Measurements from ENCODE around the gene FOXC2.

The FOXC2 gene

DNA sequence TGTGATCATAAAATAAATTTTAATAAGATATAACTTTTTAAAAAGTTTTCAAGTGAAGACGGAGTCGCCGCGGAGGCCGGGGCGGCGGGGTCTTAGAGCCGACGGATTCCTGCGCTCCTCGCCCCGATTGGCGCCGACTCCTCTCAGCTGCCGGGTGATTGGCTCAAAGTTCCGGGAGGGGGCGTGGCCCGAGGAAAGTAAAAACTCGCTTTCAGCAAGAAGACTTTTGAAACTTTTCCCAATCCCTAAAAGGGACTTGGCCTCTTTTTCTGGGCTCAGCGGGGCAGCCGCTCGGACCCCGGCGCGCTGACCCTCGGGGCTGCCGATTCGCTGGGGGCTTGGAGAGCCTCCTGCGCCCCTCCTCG, at the start of gene FOXC2:
TSS of gene FOXC2 (plus strand) at position 229 of the 365 bp plus-strand sequence. CDS start 507 bp downstream, outside the sequence.
- no peak for DNase-seq

DNA sequence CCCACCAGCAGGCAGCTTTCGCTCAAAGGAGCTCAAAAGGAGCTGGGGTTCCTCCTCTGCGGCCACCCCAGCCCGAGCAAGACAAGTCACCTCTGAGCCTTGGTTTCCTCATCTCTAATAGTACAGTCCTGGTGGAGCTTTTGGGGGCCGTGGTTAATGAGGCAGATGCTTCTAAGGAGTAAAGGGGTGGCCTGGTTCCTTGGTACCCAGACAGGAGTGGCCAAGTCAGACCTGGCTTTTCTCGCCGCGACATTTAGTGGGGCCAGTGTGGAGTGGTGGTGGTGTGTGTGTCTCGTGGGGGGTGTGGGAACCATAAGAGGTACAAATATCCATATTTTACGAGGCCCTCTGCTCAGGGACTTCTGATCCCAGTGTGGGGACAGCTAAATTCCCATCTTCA, 49.6 kb upstream of the FOXC2 start:
- no peak for DNase-seq

DNA sequence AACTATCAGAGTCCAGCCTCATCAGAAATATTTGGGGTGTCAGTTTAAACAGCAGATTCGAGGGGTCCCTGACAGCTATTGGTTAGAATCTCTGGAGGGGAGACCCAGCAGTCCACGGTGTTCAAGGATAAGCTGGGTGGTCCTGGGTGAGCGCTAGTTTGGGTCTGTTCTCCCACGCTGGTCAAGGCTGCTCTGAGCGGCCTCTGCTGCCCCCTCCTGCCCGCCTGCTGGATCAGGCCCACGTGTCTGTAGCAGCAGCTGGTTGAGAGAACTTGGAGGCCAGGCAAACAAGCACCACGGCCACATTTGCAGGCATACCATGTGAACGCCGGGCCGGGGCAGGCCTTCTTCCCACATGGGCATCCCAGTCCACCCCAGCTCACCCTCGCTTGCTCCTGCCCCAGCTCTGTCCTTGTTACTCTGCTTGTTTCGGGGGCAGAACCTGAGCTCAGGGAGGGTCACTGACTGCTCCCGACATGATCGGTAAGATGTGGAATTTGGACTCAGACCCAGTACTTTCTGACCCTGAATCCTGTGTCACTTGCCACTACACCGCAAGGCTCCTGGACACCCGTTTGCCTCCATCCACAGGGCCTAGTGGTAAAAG, 48.9 kb upstream of the FOXC2 start:
- DNase-seq: no peak

DNA sequence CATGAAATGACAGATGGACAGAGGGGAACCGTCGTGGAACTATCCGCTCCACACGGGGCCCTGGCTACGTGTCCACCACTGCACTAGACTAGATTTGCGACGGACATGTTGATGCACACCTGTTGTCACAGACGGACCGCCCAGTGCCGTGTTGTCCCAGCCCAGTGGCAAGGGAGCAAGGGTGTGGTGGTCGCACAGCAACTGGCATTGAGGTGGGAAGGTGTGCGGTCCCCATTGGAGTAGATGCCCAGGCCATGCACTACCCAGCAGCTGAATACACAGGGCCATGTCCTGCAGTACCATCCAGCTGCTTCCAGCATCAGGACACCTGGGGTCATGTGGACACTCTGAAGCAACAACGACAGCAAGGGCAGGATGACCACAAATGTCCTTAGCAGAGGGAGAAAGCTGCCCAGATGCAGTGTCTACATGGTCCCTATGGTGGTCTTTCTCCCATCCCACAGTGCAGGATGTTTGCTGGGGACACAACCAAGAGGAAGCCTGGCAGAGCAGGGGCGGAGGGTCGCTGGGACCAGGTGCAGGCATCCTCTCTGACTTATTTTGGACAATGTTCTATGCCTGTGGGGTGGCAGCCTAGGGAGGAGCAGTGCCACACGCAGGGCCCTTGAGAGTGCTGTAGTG, 47.5 kb upstream of the FOXC2 start:
- DNase-seq: no peak

DNA sequence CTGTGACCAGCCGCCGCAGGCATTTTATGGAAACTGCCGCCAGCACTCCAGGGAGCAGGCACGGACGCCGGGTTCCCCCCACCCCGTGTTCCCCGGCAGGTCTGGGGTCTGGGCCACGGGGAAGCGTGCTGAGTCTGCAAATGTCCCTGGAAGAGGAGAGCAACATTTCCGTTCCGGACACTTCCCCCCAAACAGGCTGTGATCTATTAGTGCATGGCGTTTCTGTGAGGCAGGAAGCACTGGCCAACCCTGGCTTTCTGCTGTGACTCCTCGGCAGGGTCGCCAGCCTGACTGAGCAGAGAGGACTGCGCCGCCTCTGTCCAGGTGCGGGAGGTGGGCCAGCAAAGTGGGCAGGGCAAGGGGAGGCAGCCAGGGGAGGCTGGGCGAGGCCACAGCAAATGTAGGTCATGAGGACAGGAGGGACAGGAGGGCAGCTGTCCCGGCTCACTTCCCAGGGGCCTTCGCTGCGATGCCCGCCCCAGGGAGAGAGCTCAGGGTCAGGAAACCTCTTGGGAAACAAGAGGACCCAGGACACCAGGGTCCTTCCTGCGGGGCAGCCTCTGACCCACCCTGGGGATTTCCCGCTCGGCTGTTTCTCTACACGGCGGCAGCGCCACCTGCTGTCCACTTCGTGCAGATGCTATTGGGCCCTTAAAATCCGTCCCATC, 46.8 kb upstream of the FOXC2 start:
- no peak for DNase-seq

DNA sequence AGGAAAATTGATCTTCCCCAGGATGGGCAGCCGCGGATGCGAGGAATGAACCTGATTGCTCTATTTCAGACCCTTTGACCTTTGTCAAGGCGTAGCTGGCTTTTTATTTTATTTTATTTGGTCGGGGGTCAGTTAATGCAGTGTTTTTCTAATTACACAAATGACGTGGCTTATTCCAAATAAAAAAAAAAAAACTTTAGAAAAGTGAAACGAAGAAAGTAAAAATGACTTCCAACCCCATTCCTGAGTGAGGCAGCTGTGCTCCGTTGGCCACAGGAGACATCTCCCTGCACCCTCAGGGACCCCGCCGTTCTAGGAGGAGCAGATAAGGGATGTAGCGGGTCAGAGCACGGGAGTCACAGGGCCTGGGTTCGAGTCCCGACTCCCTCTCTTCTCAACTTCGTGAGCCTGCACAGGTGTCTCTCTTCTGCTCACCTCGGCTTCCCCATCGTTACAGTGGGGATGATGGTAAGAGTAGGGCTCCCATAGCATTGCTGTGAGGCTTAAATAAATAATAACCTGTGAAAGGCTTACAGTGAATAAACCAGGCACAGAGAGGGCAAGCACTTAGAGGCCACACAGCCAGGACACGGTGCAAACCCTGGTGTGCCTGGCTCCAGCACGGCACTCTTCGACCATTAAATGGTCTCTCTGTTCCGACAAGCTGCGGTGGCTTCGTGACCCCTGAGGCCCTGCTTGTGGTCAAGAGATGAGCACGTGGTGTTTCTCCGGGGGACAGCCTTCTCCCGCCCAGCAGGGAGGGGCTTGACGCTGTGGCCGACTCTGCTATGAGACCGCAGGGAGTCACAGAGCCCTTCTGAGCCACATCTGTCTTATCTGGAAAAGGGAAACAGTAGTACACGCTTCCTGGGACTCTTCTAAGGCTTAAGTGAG, 46.1 kb upstream of the FOXC2 start:
- DNase-seq: no peak

DNA sequence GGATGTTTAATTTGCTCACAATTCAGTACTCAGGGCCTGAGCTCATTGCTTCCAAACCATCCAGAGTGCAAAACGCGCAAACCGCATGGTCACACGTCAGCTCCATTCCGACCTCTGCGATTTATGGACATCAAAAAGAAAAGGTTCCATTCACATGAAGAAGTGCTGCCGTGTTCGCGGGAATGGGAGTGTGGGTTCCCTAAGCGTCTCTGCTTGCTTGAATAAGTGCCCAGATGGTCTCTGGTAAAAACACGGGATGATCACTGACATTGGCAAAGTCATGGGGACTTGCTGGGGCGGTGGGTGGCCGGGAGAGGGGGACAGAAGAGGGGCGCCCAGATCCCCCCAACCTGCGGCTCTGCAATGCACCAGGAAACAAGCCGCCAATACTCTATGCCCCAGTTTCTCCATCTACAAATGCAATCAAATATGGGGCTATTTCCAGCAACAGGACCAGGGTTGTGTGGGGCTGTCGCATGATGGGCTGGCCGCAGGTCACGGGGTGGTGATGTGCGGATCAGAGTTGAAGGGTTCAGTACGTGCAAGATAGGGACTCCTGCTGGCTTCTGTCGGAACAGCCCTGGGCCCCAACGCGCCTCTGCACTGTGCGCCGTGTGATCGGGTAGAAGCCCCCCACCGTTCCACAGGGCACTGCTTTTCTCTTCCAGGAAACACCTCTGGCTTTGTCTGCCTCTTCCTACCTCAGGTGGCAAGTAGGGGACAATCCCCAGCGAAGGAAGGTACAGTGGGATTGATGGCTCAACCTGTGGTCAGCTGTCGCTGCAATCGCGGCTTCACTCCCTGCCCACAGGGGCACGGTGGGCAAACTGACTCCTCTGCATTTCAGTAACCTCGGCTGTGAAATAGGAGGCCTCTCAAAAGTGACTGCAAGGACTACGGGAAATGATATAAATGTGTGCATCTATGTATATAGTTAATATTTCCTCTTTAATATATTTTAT, 45.1 kb upstream of the FOXC2 start:
- DNase-seq: no peak

DNA sequence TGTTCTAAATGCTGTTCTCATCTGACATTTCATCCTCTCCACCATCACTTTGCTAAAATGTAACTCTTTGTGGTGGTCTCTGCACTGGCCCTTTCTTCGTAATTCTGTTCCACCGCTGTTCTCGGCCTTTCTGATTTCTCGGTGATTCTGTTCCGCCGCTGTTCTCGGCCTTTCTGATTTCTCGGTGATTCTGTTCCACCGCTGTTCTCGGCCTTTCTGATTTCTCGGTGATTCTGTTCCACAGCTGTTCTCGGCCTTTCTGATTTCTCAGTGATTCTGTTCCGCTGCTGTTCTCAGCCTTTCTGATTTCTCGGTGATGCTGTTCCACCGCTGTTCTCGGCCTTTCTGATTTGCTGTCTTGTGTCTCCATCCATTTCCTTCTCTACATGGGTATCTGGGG, 44.0 kb upstream of the FOXC2 start:
- DNase-seq: no peak

DNA sequence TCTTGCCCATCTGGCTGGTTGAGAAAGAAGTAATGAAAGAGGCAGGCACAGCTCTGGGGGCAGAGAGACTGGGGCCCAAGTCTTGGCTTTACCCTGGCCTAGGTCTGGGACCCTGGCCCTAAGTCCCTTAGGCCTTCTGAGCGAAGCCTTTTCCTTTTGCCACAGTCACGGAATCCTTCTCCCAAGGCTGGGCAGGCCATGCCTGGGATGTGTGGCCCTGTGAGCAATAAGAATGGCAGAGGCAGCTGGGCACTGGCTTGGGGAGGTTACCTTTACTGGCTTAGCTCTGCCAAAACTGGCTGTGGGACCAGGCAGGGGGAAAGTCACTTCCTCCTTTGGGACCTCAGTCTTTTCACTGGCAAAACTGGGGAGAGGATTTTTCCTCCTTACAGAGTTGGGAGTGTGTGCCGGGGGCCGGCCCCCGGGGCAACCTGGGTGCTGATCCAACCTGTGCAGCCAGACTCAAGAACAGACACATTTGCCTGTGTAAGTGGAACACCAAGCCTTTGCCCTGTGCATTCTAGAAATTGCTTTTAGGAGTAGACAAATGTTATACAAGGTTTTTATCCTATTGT, 43.4 kb upstream of the FOXC2 start:
- no peak for DNase-seq

DNA sequence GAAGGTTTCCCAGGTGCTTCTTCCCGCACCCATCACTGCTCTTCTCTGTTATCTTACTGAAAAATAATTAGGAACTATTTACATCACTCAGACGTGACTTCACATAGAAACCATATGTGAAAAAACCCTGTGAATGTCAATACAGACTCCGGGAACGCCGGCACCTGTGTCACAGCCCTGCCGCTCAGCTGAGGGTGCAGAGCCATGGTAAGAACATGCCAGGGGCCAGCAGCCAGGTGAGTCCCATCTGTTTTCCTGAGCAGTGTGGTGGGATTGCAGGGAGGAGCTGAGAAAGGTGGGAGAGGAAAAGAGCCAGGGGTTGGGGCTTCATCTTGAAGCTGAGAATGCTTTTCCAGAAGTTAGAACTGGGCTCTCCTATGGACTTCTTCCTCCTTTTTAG, 42.6 kb upstream of the FOXC2 start:
- no peak for DNase-seq

DNA sequence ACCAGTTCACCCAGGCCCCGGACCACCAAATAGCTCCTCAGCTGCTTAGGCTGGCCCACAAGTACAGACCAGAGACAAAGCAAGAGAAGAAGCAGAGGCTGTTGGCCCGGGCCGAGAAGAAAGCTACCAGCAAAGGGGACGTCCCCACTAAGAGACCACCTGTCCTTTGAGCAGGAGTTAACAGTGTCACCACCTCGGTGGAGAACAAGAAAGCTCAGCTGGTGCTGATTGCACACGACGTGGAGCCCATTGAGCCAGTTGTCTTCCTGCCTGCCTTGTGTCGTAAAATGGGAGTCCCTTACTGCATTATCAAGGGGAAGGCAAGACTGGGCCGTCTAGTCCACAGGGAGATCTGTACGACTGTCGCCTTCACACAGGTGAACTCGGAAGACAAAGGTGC, 40.9 kb upstream of the FOXC2 start:
- no peak for DNase-seq

DNA sequence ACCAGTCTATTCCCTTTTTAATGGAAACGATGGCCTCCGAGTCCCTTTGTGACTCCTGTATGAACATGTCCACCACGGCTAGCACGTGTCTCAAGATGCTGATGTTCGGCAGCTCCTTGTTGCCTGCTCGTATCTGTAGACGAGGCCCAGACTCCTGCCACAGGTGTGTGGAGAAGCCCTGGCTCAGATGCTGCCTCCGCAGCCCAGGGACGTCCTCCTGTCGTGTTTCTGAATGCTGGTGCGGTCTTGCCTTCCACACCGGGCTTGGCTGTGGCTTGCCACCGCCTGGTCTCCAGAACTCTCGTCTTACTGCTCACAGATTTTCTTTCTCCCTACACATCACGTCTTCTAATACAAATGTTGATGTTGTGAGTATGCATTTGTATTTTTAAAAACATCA, 39.3 kb upstream of the FOXC2 start:
- no peak for DNase-seq

DNA sequence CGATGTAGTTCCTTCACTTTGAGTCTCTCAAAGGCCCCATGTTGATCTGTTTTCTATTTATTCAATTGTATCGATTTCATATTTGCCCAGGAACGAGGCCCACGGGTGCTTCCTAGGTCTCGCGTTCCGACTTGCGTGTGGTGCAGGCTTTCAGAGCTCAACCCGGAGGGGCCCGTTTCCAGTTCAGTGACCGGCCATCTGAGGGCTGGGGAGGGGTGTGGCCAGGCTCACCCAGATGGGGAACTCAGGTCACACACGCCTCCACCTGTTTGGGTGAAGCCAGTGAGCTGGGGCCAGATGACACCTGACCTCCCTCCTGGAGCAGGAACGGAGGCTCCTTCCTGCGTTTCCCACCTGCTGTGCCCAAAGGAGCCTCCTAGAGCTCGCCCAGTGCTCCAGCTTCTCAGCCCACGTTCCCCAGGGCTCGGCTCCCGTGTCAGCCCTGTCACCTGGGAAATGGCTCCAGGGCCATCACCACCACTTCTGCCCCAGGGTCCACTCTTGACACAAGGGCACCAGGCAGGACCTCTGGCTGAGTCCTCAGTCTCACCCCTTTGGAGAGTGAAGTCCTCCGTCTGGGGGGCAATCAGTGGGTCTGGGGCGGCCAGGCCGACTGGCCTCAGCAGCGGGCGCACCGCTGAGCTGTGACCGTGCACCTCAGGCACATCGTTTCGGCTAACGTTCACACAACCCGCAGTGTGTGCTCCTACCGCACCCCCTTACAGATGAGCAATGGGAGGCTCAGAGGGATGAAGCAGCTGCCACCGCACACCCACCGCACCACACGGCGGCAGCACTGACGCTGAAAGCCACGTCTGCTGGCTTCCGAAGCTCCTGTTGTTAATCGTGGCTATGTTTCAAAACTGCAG, 38.3 kb upstream of the FOXC2 start:
- DNase-seq: no peak

DNA sequence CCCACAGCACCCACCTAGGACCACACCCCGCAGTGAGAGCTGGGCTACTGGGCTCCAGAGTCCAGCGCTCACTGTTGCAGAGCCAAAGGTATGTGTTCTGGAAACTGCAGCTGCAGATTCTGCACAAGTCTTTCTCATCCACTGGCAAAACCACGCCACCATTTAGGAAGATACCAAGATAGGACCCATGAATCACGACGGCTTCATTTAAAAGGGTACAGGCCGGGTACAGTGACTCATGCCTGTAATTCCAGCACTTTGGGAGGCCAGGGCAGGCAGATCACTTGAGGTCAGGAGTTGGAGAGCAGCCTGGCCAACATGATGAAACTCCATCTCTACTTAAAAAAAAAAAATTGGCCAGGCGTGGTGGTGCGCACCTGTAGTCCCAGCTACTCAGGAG, 37.5 kb upstream of the FOXC2 start:
- no peak for DNase-seq

DNA sequence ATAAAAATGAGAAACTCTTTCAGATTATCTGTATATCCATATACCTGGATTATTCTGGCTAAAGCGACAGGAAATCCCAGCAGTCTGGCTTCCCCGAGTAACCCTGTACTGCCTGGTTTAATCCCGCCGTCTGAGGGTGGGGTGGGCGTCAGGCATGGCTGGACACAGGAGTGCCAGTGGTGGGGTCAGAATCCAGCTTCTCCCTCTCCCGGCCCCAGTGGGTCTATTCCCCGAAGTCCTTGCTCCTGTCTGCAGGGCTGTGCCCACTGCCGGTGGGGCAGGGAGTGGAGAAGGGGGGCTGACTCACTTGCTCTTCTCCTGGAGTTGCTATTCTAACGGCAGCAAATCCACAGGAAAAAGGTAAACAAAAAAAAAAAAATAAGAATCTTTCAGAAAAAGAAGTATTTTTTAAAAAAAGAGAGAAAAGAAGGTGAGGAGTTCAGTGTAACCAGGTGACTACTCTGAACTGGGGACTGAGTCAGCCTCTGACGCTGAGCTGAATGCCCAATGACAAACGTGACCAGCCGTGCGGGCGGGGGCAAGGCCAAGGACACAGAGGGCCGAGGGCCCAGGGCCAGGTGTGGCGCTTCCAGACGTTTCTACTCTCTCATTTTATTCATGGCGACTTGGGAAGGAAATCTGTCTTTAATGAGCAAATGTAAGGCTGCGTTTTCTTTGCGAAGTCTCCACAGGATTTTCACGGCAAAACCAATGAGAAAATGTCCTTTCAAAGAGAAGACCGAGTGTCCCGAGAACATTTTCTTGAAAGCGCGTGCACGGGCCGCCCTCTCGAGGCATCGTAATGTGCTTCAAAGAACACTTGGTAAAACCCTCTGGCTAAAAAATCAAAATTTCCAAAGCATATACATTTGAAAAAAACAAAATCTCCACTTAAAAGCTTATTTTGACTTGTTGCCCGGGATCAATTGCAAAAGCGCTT, 36.1 kb upstream of the FOXC2 start:
- no peak for DNase-seq

DNA sequence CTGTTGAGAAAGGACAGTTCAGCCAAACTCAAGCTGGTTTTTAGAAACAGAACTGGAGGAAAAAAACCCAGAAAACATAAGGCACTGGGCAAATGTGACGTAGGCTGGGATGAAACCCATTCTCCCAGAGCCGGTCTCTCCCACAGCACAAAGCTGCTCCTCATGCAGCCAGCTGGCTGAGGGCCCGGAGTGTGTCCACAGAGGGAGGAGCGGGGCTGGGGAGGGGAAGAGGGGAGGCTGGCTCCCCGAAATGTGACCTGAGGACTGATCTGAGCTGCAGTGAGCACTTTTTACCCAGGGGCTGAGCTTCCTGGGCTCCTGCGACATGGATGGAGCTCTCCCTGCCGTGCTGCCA, 35.5 kb upstream of the FOXC2 start:
- DNase-seq: no peak

DNA sequence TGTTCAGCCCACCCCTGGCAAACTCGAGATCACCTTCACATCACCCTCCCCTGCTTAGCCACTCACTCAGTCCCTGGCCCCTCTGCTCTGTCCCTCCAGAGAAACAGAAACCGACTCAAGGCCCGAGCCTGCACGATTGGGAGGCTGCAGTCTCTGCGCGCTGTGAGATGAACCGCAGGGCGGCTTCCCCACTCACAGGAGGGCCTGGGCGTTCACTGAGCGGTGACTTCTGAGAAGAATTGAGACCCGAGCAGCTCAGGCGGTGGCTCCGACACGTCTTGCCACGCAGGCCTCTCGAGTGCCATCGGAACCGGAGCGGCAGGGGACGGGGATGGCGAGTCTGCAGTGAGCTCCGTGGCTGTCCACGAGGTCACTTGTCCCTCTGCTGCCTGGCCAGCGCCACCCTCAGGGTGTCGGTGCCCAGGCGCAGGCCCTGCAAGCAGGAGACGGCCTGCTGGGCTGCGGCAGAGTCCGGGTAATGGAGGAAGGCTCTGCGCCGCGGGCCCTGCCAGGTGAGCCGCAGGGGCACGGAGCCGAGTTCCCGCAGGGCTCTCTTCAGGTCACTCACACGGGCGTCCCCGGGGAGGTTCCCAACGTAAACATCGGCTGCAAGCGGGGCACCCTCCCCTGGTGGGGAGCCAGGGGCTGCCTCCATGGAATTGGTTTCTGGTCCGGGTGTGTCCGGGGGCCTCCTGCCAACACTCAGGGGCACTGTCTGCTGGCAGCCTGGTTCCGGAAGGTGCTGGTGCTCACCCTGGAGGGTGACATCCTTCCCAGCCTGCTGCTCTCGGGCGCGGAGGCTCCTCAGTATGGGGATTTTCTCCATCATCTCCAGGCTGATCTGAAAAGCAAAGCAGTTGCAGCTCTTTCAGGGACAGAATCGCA, 34.7 kb upstream of the FOXC2 start:
- DNase-seq: no peak

DNA sequence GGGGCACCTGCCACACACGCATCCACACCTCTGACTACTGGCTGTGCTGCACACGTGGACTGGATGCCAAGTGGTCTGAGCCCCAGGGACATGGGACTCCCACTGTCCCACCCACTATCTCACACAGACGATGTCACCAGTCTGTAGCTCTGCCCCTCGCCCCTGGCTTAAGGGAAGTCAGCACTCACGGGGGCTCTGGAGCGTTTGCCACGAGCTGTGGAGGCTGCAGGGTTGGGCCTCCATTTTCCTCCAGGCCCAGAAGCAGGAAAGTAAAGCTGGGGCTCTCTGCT, 34.2 kb upstream of the FOXC2 start:
- DNase-seq: no peak

DNA sequence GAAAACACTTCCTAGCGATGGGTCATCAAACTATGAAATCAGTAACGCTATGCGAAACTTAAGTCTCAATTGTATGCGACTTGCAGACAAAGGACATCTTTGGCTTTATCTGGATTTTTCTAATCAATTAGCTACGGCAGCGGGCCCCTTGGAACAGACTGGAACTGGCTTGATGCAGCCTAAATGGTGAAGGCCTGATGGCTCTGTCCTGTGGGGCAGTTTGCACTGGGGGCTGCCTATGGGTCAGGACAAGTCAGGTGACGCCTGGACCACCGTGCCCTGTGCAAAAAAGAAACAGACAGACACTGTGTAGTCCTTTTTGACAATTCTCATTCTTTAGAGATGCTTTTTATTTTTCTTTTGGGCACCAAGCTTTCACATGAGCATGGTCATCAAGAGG, 33.6 kb upstream of the FOXC2 start:
- no peak for DNase-seq
